HepG2 (cell line): ENCODE data around the gene PRKD2.
"Not testable (repeated sequence)": the region's sequence is repeated elsewhere in the genome, so short reads cannot be mapped to it uniquely, and the experiment has no call there.

Source experiments
- SNRNP70 ChIP-seq: fragments of 200-400 bp; formaldehyde crosslinking; IDR thresholded peaks from 2 replicates; pipeline ENCODE4 v1.6.1; 2017; ENCODE audit warnings: mild to moderate bottlenecking, low read depth, low read length, moderate library complexity
- SRF ChIP-seq: IDR thresholded peaks from 2 replicates; pipeline ENCODE4 v1.6.1; 2011; ENCODE audit warnings: mild to moderate bottlenecking, low read depth, low read length, moderate library complexity
- ZNF800 ChIP-seq: sonication (generic); formaldehyde crosslinking; IDR thresholded peaks from 2 replicates; pipeline ENCODE4 v1.4.0; 2020; ENCODE audit warnings: missing genetic modification reagents

DNA sequence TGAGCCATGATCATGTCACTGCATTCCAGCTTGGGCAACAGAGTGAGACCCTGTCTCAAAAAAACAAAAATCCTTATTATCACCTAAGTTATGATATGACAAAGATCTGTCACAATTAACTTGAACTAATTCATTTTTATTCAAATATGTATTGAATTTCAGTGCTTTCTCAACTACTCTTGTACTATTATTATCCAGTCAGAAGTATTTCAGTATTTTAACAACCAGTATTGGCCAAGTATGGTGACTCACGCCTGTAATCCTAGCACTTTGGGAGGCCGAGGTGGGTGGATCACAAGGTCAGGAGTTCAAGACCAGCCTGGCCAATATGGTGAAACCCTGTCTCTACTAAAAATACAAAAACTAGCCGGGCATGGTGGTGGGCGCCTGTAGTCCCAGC lies 44.0 kb upstream of the PRKD2 start:
- TF ChIP-seq SRF; ZNF800 (CRISPR knock-in tag); SNRNP70: not testable (repeated sequence)
